ENCODE measurements around the gene MAEA. TPM values are rescaled to one million over a fixed set of nuclear protein-coding genes. Genes with fewer than 3 reads are reported as not detected.

The MAEA gene
- total and polyA plus RNA-seq, 2 experiments from 2014 or later = 49.8 to 99.0 TPM

GRCh38 chr4:1383728-1384591 lies 94.3 kb downstream of the MAEA start (continued):
- TF ChIP-seq ZNF462 (CRISPR knock-in tag; IDR thresholded peaks at IDR 0.05) (no peak), CREB1 (CRISPR knock-in tag; IDR thresholded peaks at IDR 0.05; ENCODE audit: low read depth) (no peak), ETS1 (IDR thresholded peaks at IDR 0.05) (no peak), STAT1 (IDR thresholded peaks at IDR 0.05; ENCODE audit: unreplicated experiment) (no peak), POLR2AphosphoS5 (IDR thresholded peaks at IDR 0.05; ENCODE audit: low read depth) (no peak), EZH2phosphoT487 (IDR thresholded peaks at IDR 0.05; ENCODE audit: unreplicated experiment) (no peak)

- no peak overlapping the region for H3K4me2 ChIP-seq
- no peak overlapping the region for H3K4me3 ChIP-seq
- no peaks in the 10 kb centered on the region for H4K20me1 ChIP-seq (replicated peaks; ENCODE audit: insufficient read depth)
- no peaks in the 10 kb centered on the region for H3K4me1 ChIP-seq (ENCODE audit: insufficient read depth)
- Mint-ChIP-seq H3K27ac (no peak overlapping the region), H3K9me3 (peaks cover 6% of the 10 kb centered on the region; the same call in 1 of the 3 replicates), H3K27me3 (ENCODE audit: insufficient read depth, low read depth, poor library complexity) (no peaks in the 10 kb centered on the region), H3K4me3 (no peak overlapping the region), H3K4me1 (no peaks in the 10 kb centered on the region), H3K36me3 (ENCODE audit: low read depth) (peaks cover 8% of the 10 kb centered on the region; the same call in 1 of the 3 replicates)
- no peak overlapping the region for H3K27ac ChIP-seq (ENCODE audit: low read depth)
- H3K79me2 ChIP-seq (replicated peaks; ENCODE audit: insufficient read depth) = no peaks in the 10 kb centered on the region
- ATAC-seq (no peak), DNase-seq (ENCODE audit: low spot score) (no peak)
- H3K36me3 ChIP-seq (ENCODE audit: insufficient read depth) = no peaks in the 10 kb centered on the region
- H2AFZ ChIP-seq = no peak overlapping the region
- no peaks in the 10 kb centered on the region for H3F3A ChIP-seq (replicated peaks; ENCODE audit: low read depth)
- H3K9me2 ChIP-seq (ENCODE audit: insufficient read depth) = no peaks in the 10 kb centered on the region
- H3K27me3 ChIP-seq (ENCODE audit: insufficient read depth) = no peaks in the 10 kb centered on the region
- TF ChIP-seq ZNF462 (CRISPR knock-in tag; IDR thresholded peaks at IDR 0.05) (no peak), STAT1 (IDR thresholded peaks at IDR 0.05; ENCODE audit: unreplicated experiment) (no peak)
Measured at GRCh38 chr4:1384675-1385372, 95.1 kb downstream of the MAEA start.
